ENCODE data around the gene TDG. TPM values are rescaled to one million over a fixed set of nuclear protein-coding genes. Genes with fewer than 3 reads are reported as not detected.

The TDG gene
- total RNA-seq, 2 donors from 2014 or later = 13.2 to 17.5 TPM

GRCh38 chr12:103957865-103958388 is 7.7 kb upstream of the TDG start:
- 85 to 88% methylated on average over 7 of the region's 7 CpGs for WGBS, 2 donors
- H3K27ac ChIP-seq = peak overlapping the region; percentile 50 to 96 (median 82)
- H3K4me1 ChIP-seq = peaks cover 21% of the 10 kb centered on the region
- H3K36me3 ChIP-seq (replicated peaks in 1 of 2; ENCODE audit: insufficient read depth in 1 of 2, low read depth in 2 of 2) = peaks cover 0 to under 1% of the 10 kb centered on the region in 2 donors
- ATAC-seq (no peak), DNase-seq (no peak)
- TF ChIP-seq CTCF (IDR thresholded peaks at IDR 0.05) (no peak), POLR2A (IDR thresholded peaks at IDR 0.05) (no peak)
- no peaks in the 10 kb centered on the region for H3K27me3 ChIP-seq
- intact Hi-C loops (cut with DNase I) = no loop called here
- no peaks in the 10 kb centered on the region for H3K9me3 ChIP-seq
- no peak overlapping the region for H3K4me3 ChIP-seq

- DNase-seq (no peak), ATAC-seq (no peak)
- TF ChIP-seq CTCF (IDR thresholded peaks at IDR 0.05) (no peak), POLR2A (IDR thresholded peaks at IDR 0.05) (no peak)
- no peak overlapping the region for H3K4me3 ChIP-seq
- H3K36me3 ChIP-seq (replicated peaks in 1 of 2; ENCODE audit: insufficient read depth in 1 of 2, low read depth in 2 of 2) = no peaks in the 10 kb centered on the region
- H3K9me3 ChIP-seq = no peaks in the 10 kb centered on the region
- 31 to 56% methylated on average over 1 of the region's 1 CpG for WGBS, 2 donors
- peaks cover 22% of the 10 kb centered on the region for H3K4me1 ChIP-seq
- H3K27me3 ChIP-seq = no peaks in the 10 kb centered on the region
- intact Hi-C loops (cut with DNase I) = no loop called here
- peak overlapping the region in 1 of 4 donors; percentile 96 for H3K27ac ChIP-seq
Observed at GRCh38 chr12:103958621-103959020, 7.1 kb upstream of the TDG start.

DNA sequence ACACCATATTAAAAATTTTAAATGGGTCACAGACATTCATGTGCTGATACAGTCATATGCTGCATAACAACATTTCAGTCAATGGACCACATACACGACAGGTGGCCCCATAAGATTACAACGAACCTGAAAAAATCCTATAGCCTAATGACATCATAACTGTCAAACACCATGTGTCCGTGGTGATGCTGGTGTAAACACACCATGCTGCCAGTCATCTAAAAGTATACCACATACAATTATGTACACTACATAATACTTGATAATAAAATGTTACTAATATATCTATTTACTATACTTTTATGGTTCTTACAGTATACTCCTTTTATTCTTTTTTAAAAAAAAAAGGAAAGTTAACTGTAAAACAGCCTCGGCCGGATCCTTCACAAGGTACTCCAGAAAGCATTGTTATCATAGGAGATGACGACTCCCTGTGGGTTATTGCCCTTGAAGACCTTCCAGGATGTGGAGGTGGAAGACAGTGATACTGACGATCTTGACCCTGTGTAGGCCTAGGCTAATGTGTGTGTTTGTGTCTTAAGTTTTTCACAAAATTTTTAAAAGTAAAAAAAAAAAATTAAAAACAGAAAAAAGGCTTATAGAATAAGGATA is 5.0 kb upstream of the TDG start:
- DNase-seq = no peak
- 51 to 62% methylated on average over 7 of the region's 7 CpGs for WGBS, 2 donors
- intact Hi-C loops (cut with DNase I) = loop anchor here (10.0 kb wide), 1 partner anchor 144 kb away; no protein-coding TSS in a partner anchor

GRCh38 chr12:103962493-103962892 is 3.2 kb upstream of the TDG start:
- 44 to 70% methylated on average over 1 of the region's 1 CpG for WGBS, 2 donors
- no peak for ATAC-seq
- no peak for TF ChIP-seq CTCF (IDR thresholded peaks at IDR 0.05)
- no peak for TF ChIP-seq POLR2A (IDR thresholded peaks at IDR 0.05)

More for the DNA sequence above, 5.0 kb upstream of the TDG start:
- H3K27ac ChIP-seq = no peak overlapping the region
- H3K4me1 ChIP-seq = peaks cover 28% of the 10 kb centered on the region
- H3K27me3 ChIP-seq = no peaks in the 10 kb centered on the region
- ATAC-seq = no peak
- H3K36me3 ChIP-seq (replicated peaks in 1 of 2; ENCODE audit: insufficient read depth in 1 of 2, low read depth in 2 of 2) = no peaks in the 10 kb centered on the region
- TF ChIP-seq POLR2A (IDR thresholded peaks at IDR 0.05) (no peak), CTCF (IDR thresholded peaks at IDR 0.05) (no peak)
- no peak overlapping the region for H3K4me3 ChIP-seq
- H3K9me3 ChIP-seq = no peaks in the 10 kb centered on the region

More at GRCh38 chr12:103962493-103962892, 3.2 kb upstream of the TDG start:
- Histone ChIP-seq H3K9me3 (no peaks in the 10 kb centered on the region), H3K27ac (no peak overlapping the region), H3K4me3 (no peak overlapping the region), H3K36me3 (replicated peaks in 1 of 2; ENCODE audit: insufficient read depth in 1 of 2, low read depth in 2 of 2) (no peaks in the 10 kb centered on the region), H3K4me1 (peaks cover 26% of the 10 kb centered on the region), H3K27me3 (no peaks in the 10 kb centered on the region)
- intact Hi-C loops (cut with DNase I) = loop anchor here (10.0 kb wide), 1 partner anchor 142 kb away; no protein-coding TSS in a partner anchor
- DNase-seq = no peak
